Sigmoid colon (tissue), 7 donors: Measurements from ENCODE around the gene BAG1. TPM values are rescaled to one million over a fixed set of nuclear protein-coding genes. Genes with fewer than 3 reads are reported as not detected.

Experiments used
- DNase-seq: peaks from one replicate; pipeline ENCODE4 v3.0.0-alpha.2; 2019
- H3K27ac ChIP-seq, 4 donors: fragments of 200-600 bp; sonication (generic); one replicate each; pipeline ENCODE4 v1.5.1; 2016 to 2019; ENCODE audit warnings: mild to moderate bottlenecking in 1 of 4
- H3K27me3 ChIP-seq, 3 donors: fragments of 200-600 bp; sonication (generic); one replicate each; pipeline ENCODE4 v1.5.1; 2019; ENCODE audit warnings: mild to moderate bottlenecking in 1 of 3
- H3K36me3 ChIP-seq, 4 donors: fragments of 200-600 bp; sonication (generic); one replicate each; pipeline ENCODE4 v1.5.1; 2016 to 2019
- H3K4me1 ChIP-seq, 4 donors: fragments of 200-600 bp; sonication (generic); one replicate each; pipeline ENCODE4 v1.5.1; 2017 to 2019
- H3K4me3 ChIP-seq, 4 donors: fragments of 200-600 bp; sonication (generic); one replicate each; pipeline ENCODE4 v1.5.1; 2017 to 2019; ENCODE audit warnings: mild to moderate bottlenecking in 2 of 4, moderate library complexity in 1 of 4
- H3K9me3 ChIP-seq, 4 donors: fragments of 200-600 bp in 3 of 4; sonication (generic) in 3 of 4; one replicate each; pipeline versions ENCODE4 v1.5.1 to v1.6.1; 2013 to 2019
- CTCF ChIP-seq, 4 experiments: fragments of 450-650 bp in 3 of 4; fragments of 200-600 bp in 1 of 4; IDR thresholded peaks; one replicate each; pipeline ENCODE4 v1.5.1; 2016 to 2019; ENCODE audit warnings: antibody characterized with exemption in 4 of 4, mild to moderate bottlenecking in 3 of 4, moderate library complexity in 2 of 4
- EP300 ChIP-seq, 4 donors: sonication (generic); formaldehyde crosslinking; IDR thresholded peaks; one replicate each; pipeline ENCODE4 v1.6.1; 2017; ENCODE audit warnings: antibody characterized with exemption in 4 of 4
- POLR2A ChIP-seq, 2 donors: fragments of 450-650 bp; IDR thresholded peaks; one replicate each; pipeline ENCODE4 v1.6.1; 2016; ENCODE audit warnings: antibody characterized with exemption in 2 of 2, mild to moderate bottlenecking in 2 of 2, moderate library complexity in 2 of 2
- POLR2AphosphoS5 ChIP-seq, 4 donors: sonication (generic); formaldehyde crosslinking; IDR thresholded peaks; one replicate each; pipeline ENCODE4 v1.6.1; 2017; ENCODE audit warnings: antibody characterized with exemption in 4 of 4
- WGBS, 2 donors: extraction: QIAGEN DNeasy Blood & Tissue Kit; methylation state at CpG; one replicate each; pipeline ENCODE4 v1.1.7; 2013; 5-methylcytosine and 5-hydroxymethylcytosine counted together
- intact Hi-C: fragments of 100-400 bp; cut with DNase I; formaldehyde crosslinking; loops from one replicate; pipeline ENCODE4 v1.15.1; 2023
- polyA plus RNA-seq, 3 donors: library from polyadenylated mRNA; stranded (reverse); fragments of 200-250 nt; gene quantifications; one replicate each; pipeline ENCODE4 v1.2.3, GENCODE V29; 2013
- total RNA-seq, 4 donors: library from RNA; depleted of rRNA; stranded (reverse); fragments of >200 nt; gene quantifications; one replicate each; pipeline ENCODE4 v1.1.0, GENCODE V29; 2016
- donor health status: healthy with polysubstance abuse.
- donor health status: Bipolar disorder and iron deficiency.
- donor health status: healthy.

Gene BAG1
- total and polyA plus RNA-seq, 7 donors = 93.3 to 243 (median 160) TPM

DNA sequence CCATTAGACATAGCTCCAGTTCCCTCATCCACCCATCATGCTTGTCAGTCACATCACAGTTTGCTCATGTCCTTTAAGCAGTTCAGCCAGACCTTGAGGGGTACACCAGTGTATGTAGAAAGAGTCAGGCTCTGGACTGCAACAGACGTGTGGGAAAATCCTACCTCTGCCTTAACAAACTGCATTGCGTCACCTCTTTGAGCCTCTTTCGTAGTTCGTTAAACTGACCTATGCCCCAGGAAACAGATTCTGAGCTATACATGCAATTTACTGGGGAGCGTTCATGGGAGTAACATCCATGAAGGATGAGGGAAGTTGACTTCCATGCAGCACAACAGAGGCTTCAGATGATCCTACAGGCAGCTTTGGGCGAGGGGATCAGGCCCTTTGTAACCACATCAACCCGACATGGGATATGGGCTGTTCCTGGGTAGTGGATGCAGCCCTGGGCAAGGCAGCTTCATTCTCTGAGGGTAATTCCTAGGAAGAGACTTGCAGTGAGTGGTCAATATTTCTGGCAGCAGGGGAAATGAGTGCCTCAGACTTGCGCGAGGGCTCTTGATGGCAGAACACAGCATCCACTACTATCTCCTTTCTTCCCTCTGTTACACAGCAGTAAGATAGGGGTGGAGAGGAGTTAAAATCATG lies 20.2 kb downstream of the BAG1 start:
- peaks cover 0 to 7% (median 3%) of the 10 kb centered on the region in 4 donors for H3K36me3 ChIP-seq
- intact Hi-C loops = no loop called here
- H3K27me3 ChIP-seq = no peaks in the 10 kb centered on the region
- H3K4me3 ChIP-seq = no peak overlapping the region
- DNase-seq = peak; percentile 36
- H3K4me1 ChIP-seq = no peaks in the 10 kb centered on the region
- no peaks in the 10 kb centered on the region for H3K9me3 ChIP-seq
- TF ChIP-seq POLR2A (IDR thresholded peaks at IDR 0.05) (no peak), EP300 (IDR thresholded peaks at IDR 0.05) (no peak), CTCF (IDR thresholded peaks at IDR 0.05) (no peak), POLR2AphosphoS5 (IDR thresholded peaks at IDR 0.05) (no peak)
- H3K27ac ChIP-seq = no peak overlapping the region
- 52 to 82% methylated on average over 9 of the region's 9 CpGs for WGBS, 2 donors

DNA sequence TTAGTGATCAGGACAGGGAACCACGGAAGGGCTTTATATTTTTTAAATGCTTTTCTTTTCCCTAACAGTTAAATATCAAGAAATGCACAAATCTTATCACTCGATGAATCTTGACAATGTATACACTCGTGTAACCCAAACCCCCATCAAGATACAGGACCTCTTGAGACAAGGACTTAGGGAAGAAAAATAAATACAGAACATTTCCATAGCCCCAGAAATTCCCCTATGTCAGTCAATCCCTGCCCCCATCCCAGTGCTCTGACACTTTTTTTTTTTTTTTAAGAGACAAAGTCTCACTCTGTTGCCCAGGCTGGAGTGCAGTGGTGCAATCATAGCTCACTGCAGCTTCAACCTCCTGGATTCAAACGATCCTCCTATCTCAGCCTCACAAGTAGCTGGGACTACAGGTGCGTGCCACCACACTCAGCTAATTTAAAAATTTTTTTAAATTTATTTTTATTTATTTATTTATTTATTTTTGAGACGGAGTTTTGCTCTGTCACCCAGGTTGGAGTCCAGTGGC lies 21.8 kb downstream of the BAG1 start:
- no peak for DNase-seq
- Histone ChIP-seq H3K4me1 (no peaks in the 10 kb centered on the region), H3K4me3 (no peak overlapping the region), H3K27me3 (no peaks in the 10 kb centered on the region), H3K9me3 (no peaks in the 10 kb centered on the region), H3K36me3 (no peaks in the 10 kb centered on the region), H3K27ac (no peak overlapping the region)
- intact Hi-C loops = no loop called here
- 92 to 93% methylated on average over 6 of the region's 6 CpGs for WGBS, 2 donors
- TF ChIP-seq EP300 (IDR thresholded peaks at IDR 0.05) = no peak
- TF ChIP-seq CTCF (IDR thresholded peaks at IDR 0.05) = no peak
- TF ChIP-seq POLR2A (IDR thresholded peaks at IDR 0.05) = no peak
- no peak for TF ChIP-seq POLR2AphosphoS5 (IDR thresholded peaks at IDR 0.05)

GRCh38 chr9:33241298-33241697 lies 23.2 kb downstream of the BAG1 start:
- intact Hi-C loops = no loop called here
- Histone ChIP-seq H3K36me3 (no peaks in the 10 kb centered on the region), H3K9me3 (no peaks in the 10 kb centered on the region), H3K27me3 (no peaks in the 10 kb centered on the region), H3K4me3 (no peak overlapping the region), H3K27ac (no peak overlapping the region), H3K4me1 (no peaks in the 10 kb centered on the region)
- no peak for DNase-seq
- 45 to 78% methylated on average over 5 of the region's 5 CpGs for WGBS, 2 donors
- TF ChIP-seq POLR2A (IDR thresholded peaks at IDR 0.05) (no peak), CTCF (IDR thresholded peaks at IDR 0.05) (no peak), POLR2AphosphoS5 (IDR thresholded peaks at IDR 0.05) (no peak), EP300 (IDR thresholded peaks at IDR 0.05) (no peak)

GRCh38 chr9:33239921-33240320 lies 24.6 kb downstream of the BAG1 start, which contains the start of gene SPINK4:
Gene SPINK4, plus strand, starts transcription at chr9:33240167. Its CDS starts 42 bp downstream, at chr9:33240209.
- no peaks in the 10 kb centered on the region for H3K9me3 ChIP-seq
- H3K27ac ChIP-seq = no peak within 1 kb of the TSS
- no peak within 1 kb of the TSS for H3K4me3 ChIP-seq
- no peaks in the 10 kb centered on the region for H3K4me1 ChIP-seq
- no peak for TF ChIP-seq CTCF (IDR thresholded peaks at IDR 0.05)
- TF ChIP-seq POLR2AphosphoS5 (IDR thresholded peaks at IDR 0.05) = no peak
- TF ChIP-seq EP300 (IDR thresholded peaks at IDR 0.05) = no peak
- TF ChIP-seq POLR2A (IDR thresholded peaks at IDR 0.05) = no peak
- no peaks in the 10 kb centered on the region for H3K27me3 ChIP-seq
- intact Hi-C loops = no loop called here
- no peak for DNase-seq
- WGBS, 2 donors = 20 to 42% methylated on average over 7 of the region's 7 CpGs
- no peaks in the 10 kb centered on the region for H3K36me3 ChIP-seq
